Transverse colon (tissue), 4 donors: ENCODE measurements around the gene CD34. TPM values are rescaled to one million over a fixed set of nuclear protein-coding genes. Genes with fewer than 3 reads are reported as not detected.
A peak's percentile ranks its signal among the peaks of the same experiment; 100 is the strongest.

Source experiments
- DNase-seq: peaks from one replicate; pipeline ENCODE4 v3.0.0-alpha.2; 2019
- H3K27ac ChIP-seq, 4 donors: fragments of 200-600 bp; sonication (generic); 2 replicates each; pipeline ENCODE4 v1.5.1; 2016 to 2018; ENCODE audit warnings: inconsistent platforms in 4 of 4
- H3K27me3 ChIP-seq: fragments of 200-600 bp; sonication (generic); 2 replicates; pipeline ENCODE4 v1.5.1; 2017; ENCODE audit warnings: inconsistent platforms
- H3K36me3 ChIP-seq, 4 donors: fragments of 200-600 bp; sonication (generic); 2 replicates each; pipeline ENCODE4 v1.5.1; 2017 to 2019; ENCODE audit warnings: inconsistent platforms in 4 of 4
- H3K4me1 ChIP-seq, 4 donors: fragments of 200-600 bp; sonication (generic); 2 replicates each; pipeline ENCODE4 v1.5.1; 2017 to 2020; ENCODE audit warnings: inconsistent platforms in 4 of 4
- H3K4me3 ChIP-seq, 4 donors: fragments of 200-600 bp; sonication (generic); 1 replicate in 1 of 4; 2 replicates in 3 of 4; pipeline versions ENCODE4 v1.5.1 to v1.6.1; 2017 to 2019; ENCODE audit warnings: inconsistent platforms in 4 of 4
- H3K9me3 ChIP-seq, 2 donors: fragments of 200-600 bp; sonication (generic); 2 replicates each; pipeline ENCODE4 v1.5.1; 2017 to 2019; ENCODE audit warnings: inconsistent platforms in 2 of 2
- EP300 ChIP-seq: sonication (generic); formaldehyde crosslinking; IDR thresholded peaks from one replicate; pipeline ENCODE4 v1.6.1; 2017; ENCODE audit warnings: antibody characterized with exemption, low read depth
- POLR2A ChIP-seq: fragments of 450-650 bp; IDR thresholded peaks from one replicate; pipeline ENCODE4 v1.6.1; 2016; ENCODE audit warnings: antibody characterized with exemption, mild to moderate bottlenecking, moderate library complexity
- POLR2AphosphoS5 ChIP-seq, 3 donors: sonication (generic); formaldehyde crosslinking; IDR thresholded peaks; one replicate each; pipeline ENCODE4 v1.6.1; 2016; ENCODE audit warnings: antibody characterized with exemption in 3 of 3
- WGBS, 2 donors: methylation state at CpG; one replicate each; pipeline ENCODE4 v1.1.5; 2018; ENCODE audit warnings: low coverage in 1 of 2; 5-methylcytosine and 5-hydroxymethylcytosine counted together
- in situ Hi-C, 4 donors: fragments of 200-750 bp; cut with MboI; loops; one replicate each; pipeline versions ENCODE4 v1.15.0 to v1.15.1; 2017; ENCODE audit warnings: low sequenced_read_pairs in 3 of 4, low pct_ligation_motif_present in 1 of 4, low pct_unique_long_range_greater_than_20kb in 1 of 4
- intact Hi-C: fragments of 100-400 bp; cut with DNase I; formaldehyde crosslinking; loops from one replicate; pipeline ENCODE4 v1.15.1; 2023; ENCODE audit warnings: low total_unique reads
- total RNA-seq, 4 donors: library from RNA; depleted of rRNA; stranded (reverse); fragments of >200 nt; gene quantifications; one replicate each; pipeline ENCODE4 v1.1.0, GENCODE V29; 2016
- TF ChIP-seq, protein P1 (sequence below), 5 experiments: fragments of 200-600 bp in 3 of 5; fragments of 450-650 bp in 2 of 5; sonication (generic) in 3 of 5; IDR thresholded peaks; 1 replicate in 2 of 5; 2 replicates in 3 of 5; pipeline ENCODE4 v1.5.1; 2016 to 2017; ENCODE audit warnings: antibody characterized with exemption in 5 of 5, inconsistent platforms in 3 of 5, mild to moderate bottlenecking in 2 of 5, moderate library complexity in 1 of 5

Gene CD34
- total RNA-seq, 4 donors from 2014 or later = 7.5 to 85.2 (median 9.7) TPM

DNA sequence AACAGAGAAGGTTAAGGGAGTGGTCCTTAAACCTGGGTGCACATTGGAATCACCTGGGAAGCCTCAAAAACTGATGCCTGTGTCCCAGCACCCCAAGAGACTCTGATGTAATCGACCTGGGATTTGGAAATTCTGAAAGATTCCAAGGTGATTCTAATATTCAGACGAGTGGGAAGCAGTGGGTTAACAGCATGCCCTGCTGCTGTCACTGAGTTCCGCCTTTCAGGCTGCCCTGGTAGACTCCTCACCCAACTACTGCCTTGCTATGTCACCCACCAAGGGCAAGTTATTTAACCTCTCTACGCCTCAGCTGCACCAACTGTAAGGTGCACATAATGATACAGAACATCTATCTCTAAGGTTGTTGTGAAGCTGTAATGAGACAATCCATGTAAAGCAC is 59.2 kb downstream of the CD34 start:
- Histone ChIP-seq H3K4me3 (no peak overlapping the region), H3K4me1 (peaks cover 20 to 65% (median 45%) of the 10 kb centered on the region in 4 donors), H3K9me3 (no peaks in the 10 kb centered on the region), H3K27ac (peak overlapping the region in 1 of 4 donors; percentile 10), H3K27me3 (no peaks in the 10 kb centered on the region), H3K36me3 (no peaks in the 10 kb centered on the region)
- intact Hi-C loops (no loop called here), in situ Hi-C loops (no loop called here)
- WGBS, 2 donors = 77 to 87% methylated on average over 3 to 4 of the region's 4 CpGs
- DNase-seq = no peak
- TF ChIP-seq POLR2A = no peak
- no peak for TF ChIP-seq POLR2AphosphoS5 (IDR thresholded peaks at IDR 0.05)
- TF ChIP-seq EP300 = no peak

DNA sequence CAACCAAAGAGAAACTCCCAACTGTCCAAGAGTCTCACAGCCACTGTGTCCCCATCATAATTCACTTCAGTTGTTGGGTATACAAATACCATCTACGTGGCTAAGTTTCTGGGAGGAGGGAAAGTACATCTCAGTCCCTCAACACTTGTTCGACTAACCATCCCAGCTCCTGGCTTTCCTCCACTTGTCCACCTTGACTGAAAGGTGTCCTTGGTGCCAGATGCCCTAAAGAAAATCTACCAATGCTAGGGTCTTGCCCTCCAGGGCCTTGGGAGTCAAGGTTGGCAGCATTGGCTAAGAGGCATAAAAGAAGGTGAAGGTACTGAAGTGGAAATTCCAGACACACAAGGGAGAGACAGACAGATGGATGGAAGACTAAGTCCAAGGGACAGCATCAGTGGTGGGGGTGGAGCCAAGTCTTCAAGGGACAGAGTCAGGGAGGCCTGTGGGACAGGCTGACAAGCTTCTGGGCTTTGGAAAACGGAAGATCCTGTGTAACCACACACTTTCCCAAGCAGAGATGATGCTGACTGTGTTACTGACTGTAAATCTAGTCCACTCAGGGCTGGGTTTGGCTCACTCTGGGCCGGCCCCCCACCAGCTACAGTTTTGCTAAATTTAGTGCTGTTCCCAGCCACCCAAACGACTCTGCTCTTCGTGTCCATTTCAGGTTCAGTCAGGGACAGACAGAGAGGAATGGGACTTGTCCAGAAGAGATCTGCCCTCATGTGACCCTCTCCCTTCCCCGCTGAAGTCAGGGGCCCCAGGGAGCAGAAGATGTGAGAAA is 60.1 kb downstream of the CD34 start:
- TF ChIP-seq EP300 = no peak
- TF ChIP-seq POLR2A = no peak
- TF ChIP-seq, protein P1, sequence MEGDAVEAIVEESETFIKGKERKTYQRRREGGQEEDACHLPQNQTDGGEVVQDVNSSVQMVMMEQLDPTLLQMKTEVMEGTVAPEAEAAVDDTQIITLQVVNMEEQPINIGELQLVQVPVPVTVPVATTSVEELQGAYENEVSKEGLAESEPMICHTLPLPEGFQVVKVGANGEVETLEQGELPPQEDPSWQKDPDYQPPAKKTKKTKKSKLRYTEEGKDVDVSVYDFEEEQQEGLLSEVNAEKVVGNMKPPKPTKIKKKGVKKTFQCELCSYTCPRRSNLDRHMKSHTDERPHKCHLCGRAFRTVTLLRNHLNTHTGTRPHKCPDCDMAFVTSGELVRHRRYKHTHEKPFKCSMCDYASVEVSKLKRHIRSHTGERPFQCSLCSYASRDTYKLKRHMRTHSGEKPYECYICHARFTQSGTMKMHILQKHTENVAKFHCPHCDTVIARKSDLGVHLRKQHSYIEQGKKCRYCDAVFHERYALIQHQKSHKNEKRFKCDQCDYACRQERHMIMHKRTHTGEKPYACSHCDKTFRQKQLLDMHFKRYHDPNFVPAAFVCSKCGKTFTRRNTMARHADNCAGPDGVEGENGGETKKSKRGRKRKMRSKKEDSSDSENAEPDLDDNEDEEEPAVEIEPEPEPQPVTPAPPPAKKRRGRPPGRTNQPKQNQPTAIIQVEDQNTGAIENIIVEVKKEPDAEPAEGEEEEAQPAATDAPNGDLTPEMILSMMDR (IDR thresholded peaks at IDR 0.05) = no peak
- TF ChIP-seq POLR2AphosphoS5 (IDR thresholded peaks at IDR 0.05) = no peak
- no peaks in the 10 kb centered on the region for H3K36me3 ChIP-seq
- peaks cover 23 to 66% (median 45%) of the 10 kb centered on the region in 4 donors for H3K4me1 ChIP-seq
- intact Hi-C loops (no loop called here), in situ Hi-C loops (no loop called here)
- DNase-seq = no peak
- WGBS, 2 donors = 67% methylated on average over 7 of the region's 7 CpGs; no CpG with 5 or more reads in 1 of the 2 donors
- no peak overlapping the region for H3K4me3 ChIP-seq
- H3K9me3 ChIP-seq = no peaks in the 10 kb centered on the region
- peak overlapping the region in 1 of 4 donors; percentile 10 for H3K27ac ChIP-seq
- H3K27me3 ChIP-seq = no peaks in the 10 kb centered on the region

DNA sequence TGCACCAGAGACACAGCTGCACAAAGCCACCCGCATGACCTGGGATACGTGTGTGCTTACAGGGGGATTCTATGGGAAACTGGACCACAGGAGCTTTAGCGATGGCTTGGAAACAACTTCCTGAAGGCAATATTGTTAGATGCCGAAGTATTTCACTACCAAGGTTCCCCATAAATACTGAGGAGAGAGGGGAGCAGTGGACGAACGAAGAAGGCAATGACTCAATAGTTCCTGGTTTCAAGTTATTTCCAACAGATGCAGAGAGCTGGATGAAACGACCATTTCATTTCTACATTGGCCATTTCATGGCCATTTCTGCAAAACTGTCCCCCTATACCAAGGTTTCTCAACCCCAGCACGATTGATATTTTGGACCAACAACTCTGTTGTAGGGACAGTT is 61.3 kb downstream of the CD34 start:
- Histone ChIP-seq H3K27ac (peak overlapping the region; percentile 76 to 82 (median 79)), H3K4me3 (no peak overlapping the region), H3K36me3 (no peaks in the 10 kb centered on the region), H3K4me1 (peaks cover 23 to 77% (median 51%) of the 10 kb centered on the region in 4 donors), H3K9me3 (no peaks in the 10 kb centered on the region), H3K27me3 (no peaks in the 10 kb centered on the region)
- TF ChIP-seq EP300 (no peak), POLR2AphosphoS5 (IDR thresholded peaks at IDR 0.05) (no peak), POLR2A (no peak)
- TF ChIP-seq, protein P1 (IDR thresholded peaks at IDR 0.05) = no peak
- no peak for DNase-seq
- intact Hi-C loops (no loop called here), in situ Hi-C loops (no loop called here)
- 85% methylated on average over 8 of the region's 8 CpGs; no CpG with 5 or more reads in 1 of the 2 donors for WGBS, 2 donors

DNA sequence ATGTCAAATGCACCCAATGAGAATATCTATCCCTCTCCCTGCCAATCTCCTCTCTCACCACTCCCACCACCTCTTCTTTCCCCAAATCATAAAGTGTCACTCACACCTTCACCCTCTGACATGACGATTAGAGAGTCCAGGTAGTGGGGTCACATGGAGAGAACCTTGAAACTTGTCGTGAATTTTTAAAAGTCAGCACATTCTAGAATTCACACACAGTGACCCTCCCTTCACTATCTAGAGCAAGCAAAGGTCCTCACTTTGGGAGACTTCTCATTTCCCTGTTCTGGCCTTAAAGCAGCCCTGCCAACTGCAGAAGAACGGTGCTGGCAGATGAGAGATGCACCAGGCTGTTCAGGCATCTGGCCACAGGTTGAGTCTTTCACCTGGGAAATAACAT is 61.9 kb downstream of the CD34 start:
- WGBS, 2 donors = 71 to 76% methylated on average over 2 to 3 of the region's 3 CpGs
- TF ChIP-seq POLR2A (no peak), POLR2AphosphoS5 (IDR thresholded peaks at IDR 0.05) (no peak), EP300 (no peak)
- TF ChIP-seq, protein P1 (IDR thresholded peaks at IDR 0.05) = no peak
- Histone ChIP-seq H3K4me3 (no peak overlapping the region), H3K27me3 (no peaks in the 10 kb centered on the region), H3K36me3 (no peaks in the 10 kb centered on the region), H3K4me1 (peaks cover 21 to 76% (median 50%) of the 10 kb centered on the region in 4 donors), H3K27ac (peak overlapping the region; percentile 76 to 82 (median 79)), H3K9me3 (no peaks in the 10 kb centered on the region)
- intact Hi-C loops (no loop called here), in situ Hi-C loops (no loop called here)
- no peak for DNase-seq
